Putamen (tissue), 1 donor: Measurements from ENCODE around the gene IL13.
"Not testable (repeated sequence)": the region's sequence is repeated elsewhere in the genome, so short reads cannot be mapped to it uniquely, and the experiment has no call there.

ENCODE experiments used
- DNase-seq: peaks from one replicate; pipeline ENCODE4 v3.0.0-alpha.2; 2016; ENCODE audit warnings: low spot score

Gene IL13

DNA sequence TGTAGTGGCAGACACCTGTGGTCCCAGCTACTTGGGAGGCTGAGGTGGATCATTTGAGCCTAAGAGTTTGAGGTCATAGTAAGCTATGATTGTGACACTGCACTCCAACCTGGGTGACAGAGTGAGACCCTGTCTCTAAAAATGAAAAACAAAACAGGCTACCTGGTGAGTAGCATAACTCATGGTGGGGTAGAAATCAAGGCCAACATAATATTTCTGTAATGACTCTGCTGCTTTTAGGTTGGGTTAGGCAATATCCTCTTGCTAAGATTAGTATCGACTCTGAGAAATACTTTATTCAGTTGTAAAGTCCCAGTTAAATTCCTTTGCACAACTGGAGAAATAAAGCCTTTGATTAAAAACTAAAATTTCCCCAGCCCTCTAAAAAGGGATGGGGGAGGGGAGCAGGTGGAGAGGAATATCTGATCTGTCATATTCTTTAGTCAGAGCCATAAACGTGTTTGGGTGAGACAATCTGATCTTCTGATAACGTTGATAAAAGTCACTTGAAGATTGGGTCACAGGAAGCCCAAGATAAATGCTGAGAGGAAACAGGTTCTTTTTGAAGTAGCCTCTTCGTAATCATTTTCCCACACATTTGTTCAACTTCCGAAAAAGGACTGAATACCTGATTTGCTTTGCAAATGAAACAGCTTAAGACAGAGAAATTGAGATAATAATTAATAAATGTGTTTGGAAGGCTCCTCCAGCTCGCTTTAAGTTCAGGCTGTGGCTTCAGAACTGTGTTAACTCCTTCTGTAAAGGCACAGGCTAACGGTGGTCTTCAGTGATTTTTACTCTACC, 30.8 kb downstream of the IL13 start:
- no peak for DNase-seq

DNA sequence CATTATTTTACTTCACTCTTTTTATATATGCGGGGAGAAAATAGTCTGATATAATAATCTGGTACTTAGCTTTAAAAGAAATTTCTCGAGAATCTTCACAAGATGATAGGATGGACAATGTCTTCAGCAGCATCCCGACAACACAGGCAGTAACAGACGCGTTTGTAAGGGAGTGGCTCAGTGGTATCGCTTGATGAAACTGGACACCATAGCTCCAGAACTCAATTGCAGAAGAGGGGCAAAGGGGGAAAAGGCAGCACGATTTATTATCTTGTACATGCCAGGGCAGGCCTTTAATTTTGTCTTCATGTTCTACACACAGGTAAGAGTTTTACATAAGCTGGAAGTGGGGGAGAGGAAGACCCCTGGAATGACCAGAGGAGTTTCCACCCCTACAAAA, 31.5 kb downstream of the IL13 start:
- no peak for DNase-seq

DNA sequence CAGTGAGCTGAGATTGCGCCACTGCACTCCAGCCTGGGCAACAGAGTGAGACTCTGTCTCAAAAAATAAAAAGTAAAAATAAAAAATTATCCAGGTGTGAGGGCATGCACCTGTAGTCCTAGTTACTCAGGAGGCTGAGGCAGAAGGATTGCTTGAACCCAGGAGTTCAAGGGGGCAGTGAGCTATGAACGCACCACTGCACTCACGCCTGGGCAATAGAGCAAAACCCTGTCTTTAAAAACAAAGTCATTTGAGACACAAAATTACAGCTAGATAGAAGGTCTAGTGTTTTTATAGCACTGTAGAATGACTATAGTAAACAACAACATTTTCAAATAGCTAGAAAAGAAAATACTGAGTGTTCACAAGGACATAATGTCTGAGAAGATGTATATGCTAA, 32.2 kb downstream of the IL13 start:
- DNase-seq: no peak

DNA sequence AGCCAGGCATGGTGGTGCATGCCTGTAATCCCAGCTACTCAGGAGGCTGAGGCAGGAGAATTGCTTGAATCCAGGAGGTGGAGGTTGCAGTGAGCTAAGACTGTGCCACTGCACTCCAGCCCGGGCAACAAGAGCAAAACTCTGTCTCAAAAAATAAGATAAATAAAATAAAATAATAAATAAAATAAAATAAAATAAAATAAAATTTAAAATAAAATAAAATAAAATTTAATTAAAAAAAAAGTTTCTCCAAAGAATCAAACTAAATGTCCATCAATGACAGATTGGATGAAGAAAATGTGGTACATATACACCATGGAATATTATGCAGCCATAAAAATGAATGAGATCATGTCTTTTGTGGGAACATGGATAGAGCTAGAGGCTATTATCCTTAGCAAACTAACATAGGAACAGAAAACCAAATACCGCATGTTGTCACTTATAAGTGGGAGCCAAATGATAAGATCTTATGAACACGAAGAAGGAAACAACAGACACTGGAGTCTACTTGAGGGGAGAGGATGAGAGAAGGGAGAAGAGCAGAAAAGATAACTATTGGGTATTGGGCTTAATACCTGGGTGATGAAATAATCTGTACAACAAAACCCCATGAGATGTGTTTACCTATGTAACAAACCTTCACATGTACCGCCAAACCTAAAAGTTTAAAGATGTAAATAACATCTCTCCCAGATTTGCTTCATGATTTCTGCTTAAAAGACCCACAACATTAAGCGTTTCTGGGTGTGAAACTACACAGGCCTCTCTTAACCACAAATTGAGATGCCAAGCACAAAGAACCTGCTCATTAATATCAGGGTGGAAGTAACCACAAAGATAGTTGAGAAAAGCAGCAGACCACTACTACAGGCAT, 34.0 kb downstream of the IL13 start:
- DNase-seq: not testable (repeated sequence)

DNA sequence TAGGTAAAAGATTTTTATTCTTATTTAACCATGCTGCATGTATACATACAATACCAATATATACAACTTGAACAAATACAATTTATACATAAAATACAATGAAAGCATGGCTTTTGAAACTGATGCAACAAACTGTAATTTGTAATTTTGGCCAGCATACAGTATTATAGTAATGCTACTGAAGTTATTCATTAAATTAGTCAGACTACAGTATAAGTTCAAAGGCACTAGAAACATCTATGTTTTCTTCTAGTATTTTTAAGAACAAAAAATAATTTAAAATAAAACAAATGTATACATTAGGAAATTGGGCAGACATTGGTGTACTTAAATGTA, 34.6 kb downstream of the IL13 start:
- no peak for DNase-seq

DNA sequence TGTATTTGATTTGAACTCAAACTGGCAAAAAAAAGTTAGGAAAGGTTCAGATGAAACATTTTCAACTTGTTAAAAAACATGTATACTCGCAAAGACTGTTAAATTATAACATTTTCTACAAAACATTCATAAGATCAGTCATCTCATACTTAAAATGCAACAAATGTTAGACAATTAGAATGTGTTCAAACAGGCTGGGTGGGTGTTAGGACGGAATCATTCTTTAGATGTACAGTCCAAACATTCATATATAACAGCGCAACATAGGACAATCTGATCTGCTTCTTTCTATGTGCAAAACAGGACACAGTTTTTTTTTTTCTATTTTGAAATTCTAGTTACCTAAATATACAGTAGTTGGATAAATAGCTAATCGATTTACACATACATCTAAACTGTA, 38.0 kb downstream of the IL13 start:
- DNase-seq: no peak

DNA sequence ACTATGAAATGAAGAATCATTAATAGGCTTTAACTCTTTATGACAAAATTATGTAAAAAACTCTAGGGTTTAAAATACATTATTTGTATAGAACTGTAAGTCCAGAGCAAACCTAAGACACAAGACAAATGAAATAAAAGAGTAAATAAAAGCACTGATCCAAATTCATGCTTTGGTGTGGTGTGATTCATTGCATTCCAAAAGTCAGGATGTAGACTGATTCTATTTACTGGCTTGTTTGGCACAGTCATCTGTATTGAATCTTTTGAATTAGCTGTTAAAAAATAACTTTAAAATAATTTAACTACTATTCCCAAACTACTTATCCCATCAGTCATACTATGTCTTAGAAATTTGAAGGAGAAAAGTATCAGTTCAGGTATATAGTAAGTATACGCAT, 46.9 kb downstream of the IL13 start:
- DNase-seq: no peak

DNA sequence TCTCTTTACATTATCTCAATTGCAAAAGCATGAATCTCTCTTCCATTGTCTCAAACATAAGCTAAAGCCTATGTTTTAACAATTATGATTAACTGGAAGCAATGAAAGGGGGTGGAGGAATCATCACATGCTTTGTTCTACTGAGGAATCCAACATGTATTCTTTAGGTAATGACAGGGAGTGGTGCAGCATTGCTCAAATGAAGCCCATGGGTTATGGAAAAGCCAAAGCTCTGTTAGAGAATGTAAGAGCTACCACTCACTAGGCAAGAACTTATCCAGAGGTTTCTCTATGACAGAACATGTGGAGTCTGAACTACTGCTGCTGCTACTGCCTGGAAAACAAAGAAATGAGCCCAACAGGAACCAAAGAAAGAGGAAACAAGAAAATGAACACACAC, 50.7 kb downstream of the IL13 start:
- DNase-seq: no peak
